GM21825 (cell line): ENCODE data around the gene GPAT2.
"Not testable (repeated sequence)": the region's sequence is repeated elsewhere in the genome, so short reads cannot be mapped to it uniquely, and the experiment has no call there.

Experiments used
- ATAC-seq: cut with Tn5 transposase; IDR thresholded peaks from one replicate; pipeline ENCODE4 v1.9.1; 2021; ENCODE audit warnings: mild to moderate bottlenecking, moderate library complexity; ENCODE audit not compliant: unreplicated experiment

The GPAT2 gene, protein sequence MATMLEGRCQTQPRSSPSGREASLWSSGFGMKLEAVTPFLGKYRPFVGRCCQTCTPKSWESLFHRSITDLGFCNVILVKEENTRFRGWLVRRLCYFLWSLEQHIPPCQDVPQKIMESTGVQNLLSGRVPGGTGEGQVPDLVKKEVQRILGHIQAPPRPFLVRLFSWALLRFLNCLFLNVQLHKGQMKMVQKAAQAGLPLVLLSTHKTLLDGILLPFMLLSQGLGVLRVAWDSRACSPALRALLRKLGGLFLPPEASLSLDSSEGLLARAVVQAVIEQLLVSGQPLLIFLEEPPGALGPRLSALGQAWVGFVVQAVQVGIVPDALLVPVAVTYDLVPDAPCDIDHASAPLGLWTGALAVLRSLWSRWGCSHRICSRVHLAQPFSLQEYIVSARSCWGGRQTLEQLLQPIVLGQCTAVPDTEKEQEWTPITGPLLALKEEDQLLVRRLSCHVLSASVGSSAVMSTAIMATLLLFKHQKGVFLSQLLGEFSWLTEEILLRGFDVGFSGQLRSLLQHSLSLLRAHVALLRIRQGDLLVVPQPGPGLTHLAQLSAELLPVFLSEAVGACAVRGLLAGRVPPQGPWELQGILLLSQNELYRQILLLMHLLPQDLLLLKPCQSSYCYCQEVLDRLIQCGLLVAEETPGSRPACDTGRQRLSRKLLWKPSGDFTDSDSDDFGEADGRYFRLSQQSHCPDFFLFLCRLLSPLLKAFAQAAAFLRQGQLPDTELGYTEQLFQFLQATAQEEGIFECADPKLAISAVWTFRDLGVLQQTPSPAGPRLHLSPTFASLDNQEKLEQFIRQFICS

GRCh38 chr2:96034792-96035191, at the start of gene GPAT2:
GPAT2 (minus strand) TSS chr2:96034916; CDS start chr2:96032359, 2,557 bp downstream.
- not testable (repeated sequence) for ATAC-seq

DNA sequence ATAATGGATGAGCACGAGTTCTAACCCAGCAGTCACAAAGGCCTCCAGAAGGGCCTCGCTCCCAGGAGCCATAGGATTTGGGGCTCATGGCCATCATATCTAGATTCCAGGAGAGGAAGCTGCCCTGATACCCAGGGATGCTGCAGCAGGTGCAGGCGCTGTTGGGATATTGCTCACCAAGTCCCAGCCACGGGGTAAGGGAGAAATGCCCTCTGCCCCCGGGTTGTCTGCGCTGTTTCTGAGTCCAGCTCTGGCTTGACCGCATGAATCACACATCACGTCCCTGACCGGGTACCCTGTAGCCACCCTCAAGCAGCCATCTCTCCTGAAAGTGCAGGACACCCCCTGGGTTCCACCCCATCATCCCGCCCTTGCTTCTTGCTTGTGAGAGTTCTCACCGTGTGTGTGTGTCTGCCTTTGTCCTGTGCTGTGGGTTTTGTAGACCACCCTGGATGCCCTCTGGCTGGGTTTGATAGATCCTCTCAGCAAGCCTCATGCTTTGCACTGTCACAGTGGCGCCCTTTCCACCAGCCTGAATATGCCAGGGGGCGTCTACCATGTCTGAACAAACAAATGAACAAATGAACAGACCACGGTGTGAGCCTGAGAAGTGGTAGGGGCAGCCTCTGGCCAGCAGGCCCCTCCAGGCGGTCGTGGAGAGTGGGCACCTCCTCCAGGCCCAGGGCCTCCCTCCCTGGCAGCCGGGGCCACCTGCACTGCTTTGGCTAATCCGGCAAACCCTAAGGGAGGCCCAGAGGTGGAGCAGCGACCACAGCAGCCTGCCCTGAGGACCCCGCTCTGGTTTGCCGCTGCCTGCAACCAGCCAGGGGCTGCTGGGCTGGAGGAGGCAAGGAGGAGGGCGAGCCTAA, 49.5 kb upstream of the GPAT2 start:
- ATAC-seq = no peak

DNA sequence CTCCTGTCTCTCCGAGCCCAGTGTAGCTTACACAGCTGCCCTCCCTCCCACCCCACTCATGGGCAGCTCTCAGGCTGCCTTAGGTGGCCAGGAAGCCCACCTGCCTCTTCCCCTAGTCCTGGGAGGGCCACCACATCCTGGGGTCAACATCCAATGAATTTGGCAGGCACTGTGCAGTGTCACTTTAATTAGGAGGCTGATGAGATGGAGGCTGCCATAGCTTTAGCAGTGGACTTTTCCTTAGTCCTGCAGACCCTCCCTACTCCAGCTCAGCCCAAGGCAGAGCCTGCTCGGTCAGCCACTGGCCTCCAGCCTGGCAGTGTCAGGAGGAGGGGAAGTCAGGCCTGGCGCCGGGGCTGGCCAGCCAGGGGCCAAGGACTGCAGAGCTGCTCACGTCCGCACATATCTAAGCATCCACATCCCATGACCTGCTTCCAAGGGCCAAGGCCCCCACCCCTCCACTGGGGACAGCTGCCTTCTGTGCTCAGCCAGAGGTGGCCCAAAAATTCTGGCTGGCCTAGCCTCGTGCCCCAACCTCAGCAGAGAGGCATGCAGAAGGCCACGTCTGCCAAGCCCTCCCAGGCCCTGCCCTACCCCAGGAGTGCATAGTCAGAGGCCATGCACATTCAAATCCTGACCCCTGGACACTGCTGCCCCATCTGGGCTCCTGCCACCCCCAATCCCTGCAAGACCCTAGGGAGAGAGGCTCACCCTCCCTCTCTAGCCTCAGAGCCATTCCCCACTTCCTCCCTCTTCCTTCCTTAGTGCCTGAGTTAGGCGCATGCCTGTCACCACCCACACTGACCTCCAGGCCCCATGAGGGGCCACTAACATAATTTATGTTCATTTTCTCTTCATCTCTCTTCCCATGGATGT, 48.6 kb upstream of the GPAT2 start:
- ATAC-seq = no peak

DNA sequence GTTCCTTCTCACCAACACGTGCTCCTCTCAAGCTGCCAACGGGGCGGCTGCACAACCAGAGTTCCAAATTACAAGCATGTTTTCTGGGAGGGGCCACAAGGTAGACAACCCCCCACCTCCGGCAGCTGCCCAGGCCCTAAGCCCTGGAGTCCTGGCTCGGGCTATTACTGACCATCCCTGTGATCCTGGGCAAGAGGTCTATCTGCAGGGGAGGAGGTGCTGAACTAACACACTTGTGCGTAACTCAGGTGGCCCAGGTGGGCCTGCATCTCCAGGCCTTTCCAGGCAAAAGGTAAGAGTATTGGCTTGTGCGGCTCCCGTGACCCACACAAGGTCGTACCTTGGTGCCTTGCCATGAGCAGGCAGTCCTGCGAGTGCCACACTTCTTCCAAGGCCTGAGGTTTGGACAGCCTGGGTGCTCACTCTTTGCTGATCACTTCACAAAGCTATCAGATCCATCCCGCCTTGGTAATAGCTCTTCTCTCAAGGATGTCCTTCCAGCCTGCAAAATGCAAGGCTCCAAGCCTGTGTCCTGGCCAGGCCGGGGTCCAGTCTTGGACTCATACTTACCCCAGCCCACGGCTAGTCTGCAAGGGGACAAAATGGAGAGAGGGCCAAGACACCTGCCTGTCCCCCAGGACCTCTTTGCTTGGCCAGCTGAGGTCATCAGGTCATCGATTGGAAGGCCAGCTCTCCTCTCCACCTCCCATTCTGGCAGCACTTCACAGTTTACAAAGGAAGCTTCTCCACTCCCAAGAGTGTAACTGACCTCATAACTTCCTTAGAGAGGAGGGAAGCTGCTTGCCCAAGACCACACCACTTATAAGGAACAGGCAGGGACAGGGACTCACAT, 47.7 kb upstream of the GPAT2 start:
- no peak for ATAC-seq

DNA sequence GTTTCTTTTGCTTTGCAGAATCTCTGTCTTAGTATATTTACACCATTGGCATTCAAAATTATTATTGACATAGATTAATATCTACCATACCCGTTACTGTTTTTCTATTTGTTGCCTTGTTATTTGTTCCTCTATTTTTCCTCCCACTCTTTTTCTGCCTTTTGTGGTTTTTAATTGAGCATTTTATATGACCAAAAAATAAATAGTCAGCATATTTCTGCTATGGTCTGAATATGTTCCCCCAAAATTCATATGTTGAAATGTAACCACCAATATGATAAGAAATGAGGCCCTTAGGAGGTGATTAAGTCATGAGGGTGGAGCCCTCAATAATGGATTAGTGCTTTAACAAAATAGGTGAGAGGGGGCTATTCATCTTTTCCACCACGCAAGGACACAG, 46.3 kb upstream of the GPAT2 start:
- ATAC-seq = no peak

- ATAC-seq = no peak
These were observed 40.6 kb upstream of the GPAT2 start for GRCh38 chr2:96075199-96075771.

DNA sequence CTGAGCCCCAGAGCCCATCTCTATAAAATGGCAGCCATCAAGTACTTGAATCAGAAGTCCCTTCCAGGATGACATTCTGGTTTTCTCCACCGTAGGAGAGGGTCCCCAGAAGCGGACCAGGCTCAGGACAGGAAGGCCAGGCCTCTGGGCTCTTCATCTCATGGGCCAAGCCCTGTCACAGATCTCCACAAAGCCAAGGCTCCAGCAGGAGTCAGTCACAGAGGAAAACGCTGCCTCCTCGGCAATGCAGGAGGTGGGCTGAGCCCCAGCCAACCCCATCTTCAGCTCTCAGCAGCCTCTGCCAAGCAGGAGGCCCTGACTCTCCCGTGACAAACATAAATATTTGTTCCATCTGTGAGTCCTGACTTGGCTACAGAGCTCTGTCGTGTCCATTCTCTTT, 39.4 kb upstream of the GPAT2 start:
- no peak for ATAC-seq

DNA sequence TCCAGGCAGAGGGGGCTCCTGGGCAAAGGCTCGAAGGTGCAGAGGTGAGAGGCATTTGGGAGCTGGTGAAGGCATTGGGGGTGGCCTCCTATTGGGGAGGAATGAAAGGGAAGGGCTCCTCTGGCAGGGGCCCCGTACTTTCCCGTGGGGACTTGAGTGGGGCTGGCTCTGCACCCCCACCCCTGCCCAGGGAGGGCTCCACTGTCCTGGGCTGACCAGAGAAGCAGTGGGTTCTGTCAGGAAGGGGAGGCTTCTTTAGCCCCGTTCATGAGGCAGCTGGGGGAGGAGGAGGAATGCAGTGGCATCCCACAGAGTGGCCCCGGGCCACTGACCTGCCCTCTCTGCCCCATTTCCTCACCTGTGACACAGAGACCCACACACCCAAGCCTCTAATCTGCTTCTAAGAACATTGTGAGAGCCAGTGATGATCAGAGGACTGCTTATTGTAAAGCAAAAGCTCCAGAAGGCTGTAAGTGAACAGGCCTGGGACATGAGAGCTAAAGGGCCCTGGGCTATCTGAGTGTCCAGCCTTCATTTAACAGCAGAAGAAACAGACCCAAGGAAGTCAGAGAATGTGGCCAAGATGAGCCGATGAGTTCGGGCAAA, 38.6 kb upstream of the GPAT2 start:
- no peak for ATAC-seq

GRCh38 chr2:96072746-96073145, 38.0 kb upstream of the GPAT2 start:
- ATAC-seq = no peak

DNA sequence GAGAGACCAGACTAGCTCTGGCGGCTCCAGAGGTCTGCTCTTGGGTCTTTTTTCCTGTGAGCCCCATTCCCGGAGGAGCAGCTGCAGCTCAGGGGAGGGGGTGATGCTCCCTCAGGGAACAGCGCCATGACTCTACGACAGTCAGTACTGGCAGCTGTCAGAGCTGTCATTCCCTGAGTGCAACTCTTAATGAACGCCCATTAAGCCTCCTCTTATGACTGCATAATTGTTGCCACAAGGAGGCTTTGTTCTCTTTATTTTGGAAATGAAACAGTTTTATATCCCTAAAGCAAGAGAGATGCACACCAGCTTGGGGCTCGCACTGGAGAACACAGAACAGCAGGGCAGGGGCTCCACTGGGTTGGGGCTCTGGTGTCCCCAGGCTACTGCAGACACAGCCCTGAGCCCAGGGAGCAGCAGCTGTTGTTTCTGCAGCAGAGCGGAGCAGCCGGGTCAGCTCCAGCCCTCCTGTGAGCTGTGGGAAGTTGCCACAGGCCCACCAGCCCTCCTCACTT, 37.3 kb upstream of the GPAT2 start:
- not testable (repeated sequence) for ATAC-seq

DNA sequence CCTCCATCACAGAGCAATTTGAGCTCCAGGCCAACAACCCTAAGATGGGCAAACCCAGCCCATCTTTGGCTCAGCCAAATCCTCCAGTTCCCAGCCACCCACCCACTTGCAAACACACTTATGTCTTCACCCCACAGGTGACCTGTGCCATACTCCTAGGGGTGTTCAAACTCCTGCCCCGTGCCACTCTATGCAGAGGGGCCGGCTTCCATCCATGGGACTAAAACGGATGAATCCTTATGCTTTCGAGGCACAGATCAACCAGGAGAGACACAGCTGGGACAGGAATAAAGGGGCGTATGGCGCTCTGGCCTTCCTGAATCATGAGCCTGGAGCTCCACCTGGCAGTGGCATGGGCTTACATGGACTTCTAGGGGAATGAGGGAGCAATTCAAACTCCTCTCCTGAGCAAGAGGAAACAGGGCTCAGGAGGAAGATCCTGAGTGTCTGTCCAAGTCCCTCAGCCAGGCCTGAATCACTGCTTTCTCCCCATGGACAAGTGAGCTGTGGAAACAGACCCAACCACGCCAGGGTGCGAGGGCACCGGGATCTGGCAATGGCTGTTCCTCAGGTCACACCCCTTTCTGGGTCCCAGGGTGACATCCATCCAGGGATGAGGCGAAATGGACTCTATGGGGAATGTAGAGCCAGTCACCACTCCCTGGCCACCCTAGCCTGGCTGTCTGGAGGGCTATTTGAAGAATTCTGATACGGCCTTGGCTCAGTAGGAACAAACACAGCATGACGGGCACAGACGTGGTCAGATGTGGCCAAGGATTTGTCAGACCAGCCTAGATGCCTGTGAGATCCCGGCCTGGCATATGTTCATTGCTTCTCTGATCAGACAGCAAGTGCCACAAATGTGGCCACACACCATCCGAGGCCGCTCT, 36.6 kb upstream of the GPAT2 start:
- ATAC-seq = not testable (repeated sequence)

- not testable (repeated sequence) for ATAC-seq
These were observed 35.6 kb upstream of the GPAT2 start for GRCh38 chr2:96070351-96070750.

DNA sequence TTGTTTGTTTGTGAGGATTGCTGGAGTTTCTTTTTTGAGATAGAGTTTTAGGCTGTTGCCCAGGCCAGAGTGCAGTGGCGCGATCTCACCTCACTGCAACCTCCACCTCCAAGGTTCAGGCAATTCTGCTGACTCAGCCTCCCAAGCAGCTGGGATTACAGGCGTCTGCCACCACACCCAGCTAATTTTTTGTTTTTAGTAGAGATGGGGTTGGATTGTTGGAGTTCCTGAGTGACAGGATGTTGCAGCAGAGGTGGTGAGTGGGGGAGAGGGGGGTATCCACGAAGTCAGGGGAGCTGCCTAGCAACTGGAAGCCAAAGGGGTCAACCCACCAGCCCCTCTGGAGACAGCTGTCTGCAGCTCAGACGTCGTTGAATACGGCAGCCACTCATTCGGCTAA, 35.2 kb upstream of the GPAT2 start:
- not testable (repeated sequence) for ATAC-seq

DNA sequence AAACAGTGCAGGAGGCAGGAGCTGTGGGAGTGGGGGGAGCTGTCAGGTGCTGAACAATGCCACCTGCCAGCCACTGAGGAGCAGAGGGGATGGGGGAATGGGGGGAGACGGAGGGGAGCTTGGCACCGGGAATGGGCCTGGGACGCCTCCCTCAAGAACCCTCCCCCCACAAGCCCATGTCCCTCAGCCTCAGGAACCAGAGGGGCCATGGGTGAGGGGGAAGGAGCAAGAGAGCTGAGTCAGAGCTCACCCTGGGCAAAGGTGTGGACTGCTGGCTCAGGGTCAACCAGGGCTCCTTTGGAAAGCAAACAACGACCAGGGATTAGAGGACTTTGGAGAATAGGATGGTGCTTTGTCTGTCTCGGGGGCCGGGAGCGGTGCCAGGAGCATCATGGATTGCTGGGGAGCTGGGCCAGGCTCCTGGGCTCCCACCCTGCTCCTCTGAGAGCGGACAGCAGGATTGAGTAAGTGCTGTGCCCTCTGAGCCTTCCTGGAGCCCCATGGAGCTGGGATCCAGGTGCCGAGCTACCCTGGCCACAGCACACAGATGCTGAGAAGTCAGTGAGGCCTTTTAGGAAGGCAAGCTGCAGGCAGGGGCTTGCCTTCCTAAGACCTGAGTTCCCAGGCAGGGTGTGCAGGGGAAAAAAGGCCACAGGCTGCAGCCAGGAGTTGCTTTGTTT, 33.3 kb upstream of the GPAT2 start:
- not testable (repeated sequence) for ATAC-seq

DNA sequence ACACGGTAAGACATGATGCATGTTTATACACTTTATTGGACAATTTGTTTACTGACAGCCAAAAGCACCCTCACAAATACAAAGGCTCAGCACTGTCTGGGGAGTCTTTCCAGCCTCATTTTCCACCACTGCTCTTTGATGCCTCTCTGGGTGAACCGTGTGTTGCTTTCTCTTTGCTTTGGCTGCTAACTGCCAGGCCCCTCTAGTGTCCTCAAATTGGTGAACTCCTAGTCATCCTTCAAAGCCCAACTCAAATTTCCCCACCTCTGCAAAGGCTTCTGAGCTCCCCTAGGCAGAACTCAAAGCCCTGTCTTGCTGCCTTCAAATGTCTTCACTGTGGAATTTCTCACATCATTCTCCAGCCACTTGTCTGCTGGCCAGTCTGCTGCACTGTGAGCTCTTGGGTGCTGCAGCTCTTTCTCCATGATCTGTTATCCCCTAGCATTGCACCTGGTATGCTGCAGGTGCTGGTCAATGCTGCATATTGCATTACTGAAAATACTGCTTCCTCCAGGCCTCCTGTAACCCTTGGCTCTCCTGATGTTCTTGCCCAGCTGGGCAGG, 32.5 kb upstream of the GPAT2 start:
- ATAC-seq = not testable (repeated sequence)

DNA sequence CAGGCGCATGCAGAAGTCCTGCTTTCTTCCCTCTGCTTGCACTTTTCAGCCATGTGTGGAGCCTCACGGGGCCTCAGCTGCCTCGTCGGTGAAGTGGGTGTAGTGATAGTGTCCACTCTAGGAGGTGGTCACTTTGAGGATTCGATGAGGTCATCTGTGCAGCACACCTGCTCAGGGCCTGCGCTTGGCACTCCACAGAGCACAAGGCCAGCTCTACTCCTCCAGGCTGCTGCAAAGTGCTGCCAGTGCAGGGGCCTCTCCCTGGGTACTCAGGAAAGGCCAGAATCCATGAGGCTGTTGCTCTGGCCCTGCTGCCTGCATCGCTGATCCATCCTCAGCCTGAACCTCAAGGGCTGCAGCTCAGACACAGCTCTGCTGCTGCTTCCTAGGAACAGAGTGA, 31.8 kb upstream of the GPAT2 start:
- not testable (repeated sequence) for ATAC-seq
